Measurements from ENCODE around the gene SAC3D1. TPM values are rescaled to one million over a fixed set of nuclear protein-coding genes. Genes with fewer than 3 reads are reported as not detected.
A peak's percentile ranks its signal among the peaks of the same experiment; 100 is the strongest.

The SAC3D1 gene
- total and polyA plus RNA-seq, 2 of the 8 experiments (the other 6 are each of a cell fraction or from before 2014, with no cell fraction given), result 19.4 to 25.8 TPM

- TF ChIP-seq NRF1 (IDR thresholded peaks at IDR 0.05; ENCODE audit: low read depth, low read length) (no peak), CHD7 (IDR thresholded peaks at IDR 0.05; ENCODE audit: insufficient replicate concordance, low read length) (no peak), CHD1 (IDR thresholded peaks at IDR 0.05; ENCODE audit: low read depth, low read length) (no peak), CBX8 (IDR thresholded peaks at IDR 0.05; ENCODE audit: borderline replicate concordance, low read depth, low read length) (no peak), POLR2A (IDR thresholded peaks at IDR 0.05; ENCODE audit: control extremely low read depth in 1 of 2, low read depth in 2 of 2, low read length in 2 of 2) (peak; percentile 54 to 85), ZNF274 (IDR thresholded peaks at IDR 0.05; ENCODE audit: borderline replicate concordance, extremely low read depth, low read length) (no peak), CEBPB (IDR thresholded peaks at IDR 0.05; ENCODE audit: low read depth, low read length) (no peak), TBP (IDR thresholded peaks at IDR 0.05; ENCODE audit: low read depth, low read length) (peak; percentile 57; the same call in 1 of the 2 replicates), MAX (IDR thresholded peaks at IDR 0.05) (peak; percentile 79), CBX5 (IDR thresholded peaks at IDR 0.05; ENCODE audit: low read depth, low read length) (no peak), SP4 (IDR thresholded peaks at IDR 0.05; ENCODE audit: low read length) (0 out of 2 replicates have a peak, but pooled peaks have one; percentile 38)
Observed at GRCh38 chr11:65083834-65084597, 43.0 kb downstream of the SAC3D1 start, which contains the start of the genes CDCA5 and ZFPL1 (continued).
